ENCODE results near the gene PFDN4. TPM values are rescaled to one million over a fixed set of nuclear protein-coding genes. Genes with fewer than 3 reads are reported as not detected.

PFDN4 gene
- total and polyA plus RNA-seq, 2 of the 13 experiments (the other 11 are each of a cell fraction or from before 2014, with no cell fraction given) = 59.8 to 227 TPM

- no TSS peak for BruUV-seq (replicated peaks)
- WGBS (ENCODE audit: low lambda C conversion rate) = 96% methylated on average over 8 of the region's 8 CpGs
Observed at GRCh38 chr20:54158856-54159418, 49.0 kb upstream of the PFDN4 start.

More at GRCh38 chr20:54158856-54159418, 49.0 kb upstream of the PFDN4 start:
- Histone ChIP-seq H3K9me3 (ENCODE audit: low read length) (no peaks in the 10 kb centered on the region), H3K4me3 (replicated peaks in 1 of 3; ENCODE audit: insufficient read depth in 1 of 3, low read depth in 2 of 3, low read length in 3 of 3) (no peak overlapping the region), H3K36me3 (replicated peaks in 1 of 2; ENCODE audit: control insufficient read depth in 1 of 2, insufficient read depth in 2 of 2, low read length in 2 of 2) (no peaks in the 10 kb centered on the region; a peak in 2 of 5 replicates), H3K9ac (ENCODE audit: insufficient read depth, low read depth, low read length) (no peak overlapping the region), H3K27me3 (ENCODE audit: control insufficient read depth in 1 of 2, insufficient read depth in 2 of 2, low read length in 2 of 2) (no peaks in the 10 kb centered on the region), H3K4me1 (ENCODE audit: insufficient read depth, low read length) (peaks cover 13% of the 10 kb centered on the region), H3K79me2 (ENCODE audit: insufficient read depth, low read length) (no peaks in the 10 kb centered on the region), H3K4me2 (ENCODE audit: low read depth, low read length) (no peak overlapping the region), H4K20me1 (ENCODE audit: insufficient read depth, low read length) (no peaks in the 10 kb centered on the region), H2AFZ (ENCODE audit: low read length) (no peak overlapping the region), H3K27ac (ENCODE audit: extremely low read length, insufficient read depth, low read length) (no peak overlapping the region)
- ChIA-PET CTCF (ENCODE audit: low intra/inter-chr PET ratio, low total read pairs) (no interaction called here), POLR2A (no interaction called here)
- no peak for DNase-seq (ENCODE audit: low spot score)
- in situ Hi-C loops (cut with HindIII; ENCODE audit: extremely low pct_ligation_motif_present, low pct_unique_long_range_greater_than_20kb) (no loop called here), intact Hi-C loops (cut with micrococcal nuclease; ENCODE audit: unreplicated experiment) (no loop called here)
- FAIRE-seq = no peak
- no peak for ATAC-seq
- TF ChIP-seq ZSCAN31 (CRISPR knock-in tag; IDR thresholded peaks at IDR 0.05; ENCODE audit: low read depth) (no peak), UBTF (CRISPR knock-in tag; IDR thresholded peaks at IDR 0.05) (no peak)
